HEK293 (cell line): ENCODE data around the gene TOM1L2.

Experiments
- CTCF ChIP-seq: fragments of 450-650 bp; formaldehyde crosslinking; IDR thresholded peaks from 2 replicates; pipeline ENCODE4 v1.5.1; 2016; ENCODE audit warnings: missing biosample characterization, missing genetic modification characterization
- KLF7 ChIP-seq: fragments of 450-650 bp; formaldehyde crosslinking; IDR thresholded peaks from 2 replicates; pipeline ENCODE4 v1.5.1; 2016; ENCODE audit warnings: missing biosample characterization, missing genetic modification characterization, borderline replicate concordance
- ZBTB10 ChIP-seq: fragments of 450-650 bp; formaldehyde crosslinking; IDR thresholded peaks from 2 replicates; pipeline ENCODE4 v1.5.1; 2016; ENCODE audit warnings: missing biosample characterization, missing genetic modification characterization
- ZNF274 ChIP-seq, 2 experiments: fragments of 200-500 bp in 1 of 2; fragments of 450-650 bp in 1 of 2; sonication (Bioruptor generic) in 1 of 2; formaldehyde crosslinking in 1 of 2; IDR thresholded peaks; 2 replicates each; pipeline versions ENCODE4 v1.5.1 to v1.6.1; 2014 to 2016; ENCODE audit warnings: borderline replicate concordance in 1 of 2, inconsistent platforms in 1 of 2, low read length in 1 of 2, missing biosample characterization in 1 of 2, missing genetic modification characterization in 1 of 2
- ZNF335 ChIP-seq: fragments of 450-650 bp; formaldehyde crosslinking; conservative IDR thresholded peaks from 2 replicates; pipeline ENCODE4 v1.5.1; 2016; ENCODE audit warnings: missing biosample characterization, missing genetic modification characterization

GRCh38 chr17:17972952-17973254 lies 703 bp upstream of the TOM1L2 start:
- no peak; the same call in 1 of the 2 replicates for TF ChIP-seq ZNF335 (tag by site-specific recombination)
- no peak for TF ChIP-seq CTCF (tag by site-specific recombination)
- no peak for TF ChIP-seq ZNF274 (IDR thresholded peaks at IDR 0.05; ENCODE audit: low read length)
- TF ChIP-seq ZNF274 (tag by site-specific recombination; IDR thresholded peaks at IDR 0.05; ENCODE audit: borderline replicate concordance), result no peak
- no peak for TF ChIP-seq ZBTB10 (tag by site-specific recombination)
- TF ChIP-seq KLF7 (tag by site-specific recombination), result no peak
